Cardiac fibroblast (primary cell): ENCODE measurements around the gene RHBDF2.

Experiments used
- DNase-seq, 2 donors: peaks; one replicate each; pipeline versions ENCODE4 v3.0.0 to v3.0.0-alpha.2; 2010; ENCODE audit warnings: low read depth in 2 of 2
- H3K4me3 ChIP-seq, 2 donors: replicated peaks in 1 of 2; 1 replicate in 1 of 2; 2 replicates in 1 of 2; pipeline ENCODE4 v1.5.1; 2011; ENCODE audit warnings: low read depth in 2 of 2, low read length in 2 of 2, mild to moderate bottlenecking in 2 of 2, moderate library complexity in 1 of 2
- CTCF ChIP-seq: IDR thresholded peaks from one replicate; pipeline ENCODE4 v1.5.1; 2011; ENCODE audit warnings: low read depth, mild to moderate bottlenecking, low read length, inconsistent platforms

RHBDF2 gene

DNA sequence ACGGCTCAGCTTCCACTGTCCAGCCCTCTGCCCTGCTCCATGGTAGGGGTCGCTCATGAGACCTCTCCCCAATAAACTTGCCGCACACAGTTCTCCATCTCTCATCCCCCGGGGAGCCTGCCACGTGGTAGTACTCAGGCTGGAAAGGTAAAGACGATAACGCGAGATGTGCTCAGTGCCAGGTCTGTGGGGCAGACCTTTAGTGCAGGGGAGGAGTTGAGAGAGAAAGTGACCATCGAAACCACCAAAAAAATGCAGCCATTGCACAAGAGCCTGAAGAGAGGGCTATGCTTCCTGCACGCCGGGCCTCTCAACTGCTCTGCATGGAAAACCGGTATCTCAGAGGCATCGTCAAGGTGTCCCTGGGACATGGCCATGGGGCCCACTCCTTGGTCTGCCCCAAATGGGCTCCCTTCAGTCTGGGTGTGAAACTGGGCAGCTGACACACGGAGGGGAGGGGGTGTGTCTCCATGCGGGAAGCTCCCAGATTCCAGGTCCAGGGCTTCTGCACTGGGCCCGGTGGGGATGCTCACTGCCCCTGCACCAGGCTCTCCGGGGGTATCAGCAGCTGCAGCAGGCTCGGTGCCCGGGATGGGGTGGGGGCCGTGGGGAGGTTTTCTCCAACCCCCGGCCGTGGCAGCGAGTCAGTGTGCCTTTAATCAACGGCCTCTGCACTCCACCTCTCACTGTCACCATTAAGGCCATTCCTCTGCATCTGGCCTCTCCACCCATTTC, 38.5 kb downstream of the RHBDF2 start:
- no peak for DNase-seq
- no peak overlapping the region for H3K4me3 ChIP-seq
- TF ChIP-seq CTCF: no peak

GRCh38 chr17:76461765-76462555, 39.3 kb downstream of the RHBDF2 start:
- H3K4me3 ChIP-seq: no peak overlapping the region
- TF ChIP-seq CTCF: no peak
- DNase-seq: peak in 1 of 2 donors; percentile 66

GRCh38 chr17:76459674-76460073, 41.5 kb downstream of the RHBDF2 start:
- no peak for TF ChIP-seq CTCF
- no peak for DNase-seq
- H3K4me3 ChIP-seq: no peak overlapping the region

DNA sequence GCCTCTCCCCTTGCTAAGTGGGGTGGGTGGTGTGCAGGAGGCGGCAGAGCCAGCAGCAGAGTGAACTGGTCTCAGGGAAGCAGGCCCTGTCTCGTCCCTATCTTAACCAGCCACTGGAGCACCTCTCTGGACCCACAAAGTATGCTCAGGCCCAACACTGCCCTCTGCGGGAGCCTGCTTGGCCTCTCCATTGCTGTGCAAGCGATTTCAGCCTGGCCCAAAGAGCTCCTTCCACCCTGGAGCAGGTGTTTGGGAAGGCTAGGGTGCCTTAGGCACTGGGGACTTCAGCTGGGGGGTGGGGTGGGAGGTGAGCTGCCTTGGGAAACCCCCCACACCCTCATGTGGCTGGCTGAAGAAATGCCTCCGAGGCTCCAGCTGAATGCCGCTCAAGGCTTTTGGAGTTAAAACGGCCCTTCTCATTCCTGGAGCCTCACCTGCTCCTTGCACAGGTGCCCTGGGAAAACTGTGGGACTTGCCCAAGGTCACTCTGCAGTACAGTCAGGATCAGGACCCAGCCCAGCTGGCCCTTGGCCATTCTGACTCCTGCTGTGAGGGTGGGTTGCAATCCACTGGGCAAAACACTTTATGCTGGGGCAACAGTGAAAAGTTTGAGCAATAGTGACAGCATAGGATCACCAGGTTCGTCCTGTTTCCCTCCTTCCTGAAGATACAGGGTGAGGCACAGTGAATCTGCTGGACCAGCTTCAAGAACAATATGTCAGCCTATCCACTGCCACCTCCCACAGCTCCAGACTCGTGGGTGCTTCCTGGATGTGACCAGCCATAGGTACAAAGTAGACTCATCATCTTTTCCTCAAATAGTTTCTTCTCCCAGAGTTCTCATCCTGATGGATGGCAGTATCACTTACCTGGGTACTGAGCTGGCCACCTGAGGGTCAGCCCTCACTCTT, 42.4 kb downstream of the RHBDF2 start:
- peak; percentile 76 for TF ChIP-seq CTCF
- DNase-seq: peak; percentile 67 to 74
- H3K4me3 ChIP-seq: no peak overlapping the region

GRCh38 chr17:76453431-76453743, 47.8 kb downstream of the RHBDF2 start:
- DNase-seq: no peak
- no peak for TF ChIP-seq CTCF
- no peak overlapping the region for H3K4me3 ChIP-seq

- H3K4me3 ChIP-seq: peak within 1 kb of the TSS; percentile 61 to 82
- TF ChIP-seq CTCF: peak; percentile 20
- DNase-seq: peak; percentile 84 to 88
Measured at GRCh38 chr17:76452660-76453430, 48.4 kb downstream of the RHBDF2 start, which contains the start of gene UBE2O. Gene UBE2O (minus strand): TSS chr17:76453152. CDS start chr17:76453141, 11 bp downstream.
